NCI-H446 treated with DMSO at 0.1 percent for 48 hours (cell line): ENCODE results near the gene MYO1E.

ENCODE experiments used
- DNase-seq: peaks from one replicate; lab custom pipeline; 2025; lab: John Stamatoyannopoulos, UW

The MYO1E gene

DNA sequence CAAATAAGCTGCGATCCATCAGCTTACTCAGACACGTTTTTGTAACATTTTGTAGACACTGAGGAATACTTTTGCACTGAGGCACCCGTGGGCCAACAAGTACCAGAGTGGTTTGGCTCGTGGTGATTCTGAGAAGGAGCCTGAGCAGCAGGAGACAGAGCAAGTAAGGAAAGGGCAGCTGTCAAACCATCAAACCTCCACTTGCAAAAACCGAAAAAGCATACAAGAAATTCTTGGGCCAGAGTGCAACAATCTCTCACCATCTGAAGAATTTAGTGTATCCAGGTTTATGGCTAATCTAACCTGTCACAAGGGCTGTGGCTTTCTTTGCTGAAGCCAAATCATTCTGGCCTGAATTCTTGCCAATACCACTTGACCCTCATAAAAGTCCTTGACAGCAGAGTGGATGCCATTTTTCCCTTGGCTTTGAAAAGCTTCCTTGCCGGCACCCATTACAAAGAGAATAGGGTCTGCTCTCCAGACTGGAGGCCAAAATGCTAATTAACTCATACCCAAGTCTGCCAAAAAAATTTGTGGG lies 56.7 kb downstream of the MYO1E start:
- DNase-seq: peak; percentile 3

DNA sequence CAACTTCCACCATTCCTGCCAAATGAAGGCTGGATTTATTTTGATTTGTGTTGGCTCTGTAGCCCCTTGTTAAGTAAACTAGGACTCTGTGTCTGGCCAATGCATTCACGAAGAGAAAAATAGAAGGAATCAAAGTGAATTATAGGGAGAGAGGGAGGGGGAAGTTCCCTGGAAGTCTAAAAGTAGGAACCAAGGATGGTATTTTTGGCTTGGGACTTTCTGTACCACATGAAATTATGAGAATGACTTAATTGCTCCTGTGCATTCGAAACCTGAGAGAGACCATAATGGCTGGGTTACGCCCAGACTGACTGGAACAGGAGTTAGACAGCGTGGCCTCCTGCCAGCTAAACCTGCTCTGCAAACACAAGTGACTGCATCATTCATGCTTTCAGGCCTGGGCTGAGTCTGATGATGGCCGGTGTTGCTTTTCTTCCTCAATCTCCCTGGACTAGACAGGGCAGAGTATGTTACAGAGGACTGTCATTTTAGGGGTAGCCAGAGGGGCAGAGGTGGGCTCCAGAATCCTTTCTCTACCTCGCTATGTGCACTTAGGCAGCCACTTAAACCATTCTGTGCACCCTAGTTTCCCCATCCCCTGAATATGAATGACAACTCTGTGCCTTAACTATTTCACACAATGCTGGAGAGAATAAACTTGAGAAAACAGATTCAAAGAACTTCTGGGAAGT lies 58.9 kb downstream of the MYO1E start:
- DNase-seq: no peak

DNA sequence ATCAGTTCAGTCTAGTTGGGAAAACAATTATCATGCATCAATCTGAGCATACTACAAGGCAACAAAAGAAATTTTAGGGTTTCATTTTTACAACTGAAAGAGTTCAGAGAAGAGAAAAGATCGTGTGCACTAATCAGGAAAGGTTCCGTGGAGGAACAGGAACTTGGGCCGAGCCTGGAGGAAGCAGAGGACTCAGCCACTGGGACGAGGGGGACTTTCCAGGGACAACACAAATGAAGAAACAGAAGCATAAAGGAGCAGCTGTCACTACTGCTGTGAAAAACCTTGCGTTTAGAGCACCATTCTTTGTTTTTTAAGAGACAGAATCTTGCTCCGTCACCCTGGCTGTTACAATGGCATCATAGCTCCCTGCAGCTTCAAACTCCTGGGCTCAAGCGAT lies 60.5 kb downstream of the MYO1E start:
- no peak for DNase-seq

DNA sequence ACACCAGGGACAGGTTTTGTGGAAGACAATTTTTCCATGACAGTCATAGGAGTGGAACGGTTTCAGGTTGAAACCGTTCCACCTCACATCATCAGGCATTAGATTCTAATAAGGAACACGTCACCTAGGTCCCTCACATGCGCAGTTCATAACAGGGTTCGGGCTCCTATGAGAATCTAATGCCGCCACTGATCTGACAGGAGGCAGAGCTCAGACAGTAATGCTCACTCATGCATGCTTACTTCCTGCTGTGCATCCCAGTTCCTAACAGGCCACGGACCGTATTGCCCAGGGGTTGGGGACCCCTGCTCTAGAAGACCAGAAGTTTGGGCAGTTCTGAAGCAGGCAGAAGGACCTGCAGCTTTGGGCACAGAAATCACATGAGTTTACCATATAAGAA lies 61.5 kb downstream of the MYO1E start:
- no peak for DNase-seq

DNA sequence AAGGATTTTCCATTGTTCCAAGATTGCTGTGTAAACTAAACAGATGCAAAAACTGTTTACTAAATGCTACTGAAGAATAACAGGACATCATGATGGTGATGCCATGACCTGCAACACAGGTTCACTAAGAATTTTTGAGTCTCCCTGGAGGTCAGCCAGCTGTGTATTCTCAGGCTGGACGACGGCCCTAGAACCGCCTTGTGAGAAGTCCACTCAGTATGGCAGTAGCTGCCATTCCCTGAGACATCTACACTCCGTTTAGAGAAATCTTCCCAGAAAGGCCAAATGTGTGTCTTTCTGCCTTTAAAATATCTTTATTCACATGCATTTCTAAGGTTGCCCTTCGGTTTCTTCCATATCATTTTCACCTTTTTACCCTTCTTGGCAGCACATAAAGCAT lies 63.3 kb downstream of the MYO1E start:
- DNase-seq: no peak

DNA sequence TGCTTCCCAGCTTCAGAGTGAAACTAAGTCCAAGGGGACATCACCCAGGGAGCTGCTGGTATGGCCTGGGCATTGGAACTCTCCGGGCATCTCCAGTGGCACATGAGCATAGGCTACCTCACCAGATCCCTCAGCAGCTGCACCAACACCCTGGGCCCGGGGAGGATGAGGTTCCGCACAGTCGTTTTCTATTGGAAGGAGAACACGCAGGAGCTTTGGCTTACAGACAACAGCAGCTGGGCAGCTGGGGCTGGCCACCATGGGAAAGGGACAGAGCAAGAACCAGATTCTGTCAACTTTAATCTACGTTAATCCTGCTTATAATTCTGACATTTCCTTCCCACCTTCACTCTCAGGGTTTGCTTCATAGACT lies 65.5 kb downstream of the MYO1E start:
- DNase-seq: no peak

DNA sequence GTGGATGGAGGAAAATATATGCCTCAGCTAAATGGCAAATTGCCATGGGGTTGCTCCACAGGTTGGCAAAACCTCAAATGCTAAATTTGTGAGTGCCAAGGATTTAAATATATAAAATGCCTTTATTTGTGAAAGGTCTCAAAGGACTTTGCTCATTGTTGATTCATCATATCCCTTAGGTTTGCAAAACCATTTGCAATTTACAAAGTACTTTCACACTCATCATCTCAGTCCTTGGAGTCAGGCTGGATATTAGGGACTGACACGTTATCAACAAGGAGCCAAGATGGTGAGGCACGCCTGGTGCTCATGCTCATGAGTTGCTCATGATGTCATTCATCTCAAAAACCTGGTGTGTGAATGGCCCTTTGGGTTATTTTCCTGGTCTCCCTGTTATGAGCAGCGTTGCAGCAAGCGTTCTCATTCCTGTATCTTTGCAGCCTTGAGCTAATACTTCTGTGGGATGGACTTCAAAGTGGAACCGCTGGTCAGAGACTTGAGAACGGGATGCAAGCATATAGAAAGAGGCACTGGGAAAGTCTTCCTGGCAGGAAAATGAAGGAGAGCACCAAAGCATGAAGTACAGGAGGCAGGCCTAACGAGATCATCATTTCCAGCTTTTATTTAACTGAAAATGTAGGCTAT lies 66.0 kb downstream of the MYO1E start:
- no peak for DNase-seq

DNA sequence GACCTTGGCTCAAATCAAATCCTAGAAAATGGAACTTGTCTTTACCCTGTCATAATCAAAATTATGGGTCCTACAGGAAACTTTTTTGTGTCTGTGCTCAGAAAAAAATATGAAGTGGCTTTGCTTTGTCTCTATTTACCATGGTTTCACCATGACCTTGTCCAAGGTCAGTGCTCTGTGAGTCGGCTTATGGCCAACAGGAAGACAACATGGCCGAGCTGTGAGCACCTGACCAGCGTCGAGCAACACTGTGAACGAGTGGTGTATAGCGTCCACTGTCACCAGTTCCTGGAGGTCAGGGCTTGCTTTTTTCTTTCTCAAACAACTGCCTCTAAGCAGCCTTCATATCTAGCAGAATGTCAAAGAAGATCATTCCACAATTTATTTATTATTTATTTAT lies 67.9 kb downstream of the MYO1E start:
- DNase-seq: no peak

DNA sequence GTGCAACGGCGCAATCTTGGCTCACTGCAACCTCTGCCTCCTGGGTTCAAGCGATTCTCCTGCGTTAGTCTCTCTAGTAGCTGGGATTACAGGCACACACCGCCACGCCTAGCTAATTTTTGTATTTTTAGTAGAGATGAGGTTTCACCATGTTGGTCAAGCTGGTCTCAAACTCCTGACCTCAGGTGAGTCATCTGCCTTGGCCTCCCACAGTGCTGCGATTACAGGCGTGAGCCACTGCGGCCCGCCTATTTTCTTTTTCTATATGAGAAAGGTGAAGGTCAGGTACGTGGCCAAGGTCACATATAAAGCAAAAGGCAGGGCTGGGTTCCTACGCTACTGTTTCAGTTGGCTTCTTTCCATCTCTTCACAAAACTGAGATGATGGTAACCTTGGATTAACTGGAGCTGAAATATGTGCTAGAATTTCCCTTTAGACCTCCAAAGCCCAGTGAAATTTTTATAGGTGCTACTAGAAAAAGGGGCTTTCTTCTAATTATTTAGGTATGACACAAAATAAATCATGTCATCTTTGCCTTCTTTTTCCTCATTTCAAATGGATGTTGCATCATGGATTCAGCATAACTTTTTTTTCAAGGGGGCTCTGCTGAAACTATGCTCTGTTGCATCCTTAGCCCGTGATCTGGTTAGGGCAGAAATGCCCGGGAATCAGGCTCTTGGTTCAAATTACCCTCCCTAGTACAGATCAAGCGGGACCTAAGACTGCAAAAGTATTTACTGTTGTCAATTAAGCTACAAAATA lies 68.5 kb downstream of the MYO1E start:
- no peak for DNase-seq

DNA sequence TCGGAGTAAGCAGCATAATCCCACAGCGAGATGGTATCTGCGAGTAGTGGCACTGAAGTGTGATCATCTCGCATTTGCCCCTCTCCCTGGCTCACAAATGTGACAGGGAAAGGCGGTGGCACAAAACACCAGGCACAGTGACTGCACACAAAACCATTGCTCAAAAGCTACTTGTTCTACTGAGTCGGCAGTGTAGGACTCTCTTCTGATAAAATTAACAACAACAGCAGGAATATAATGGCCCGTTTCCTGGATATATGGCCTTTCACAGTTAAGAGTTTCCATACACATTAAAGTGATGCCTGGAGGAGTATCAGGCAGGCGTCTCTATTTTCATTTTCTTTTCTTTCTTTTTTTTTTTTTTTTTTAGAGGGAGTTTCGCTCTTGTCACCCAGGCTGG lies 69.0 kb downstream of the MYO1E start:
- no peak for DNase-seq

DNA sequence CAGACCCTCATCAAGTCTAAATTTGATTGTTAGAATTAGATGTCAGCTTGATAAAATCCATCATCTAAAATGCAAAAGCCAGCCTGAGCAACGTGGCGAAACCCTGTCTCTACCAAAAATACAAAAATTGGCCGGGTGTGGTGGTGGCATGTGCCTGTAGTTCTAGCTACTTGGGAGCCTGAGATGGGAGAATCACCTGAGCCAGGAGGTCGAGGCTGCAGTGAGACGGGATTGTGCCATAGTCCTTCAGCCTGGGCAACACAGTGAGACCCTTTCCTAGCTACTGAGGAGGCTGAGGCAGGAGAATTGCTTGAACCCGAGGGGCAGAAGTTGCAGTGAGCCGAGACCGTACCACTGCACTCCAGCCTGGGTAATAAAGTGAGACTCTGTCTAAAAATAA lies 69.5 kb downstream of the MYO1E start:
- DNase-seq: no peak

DNA sequence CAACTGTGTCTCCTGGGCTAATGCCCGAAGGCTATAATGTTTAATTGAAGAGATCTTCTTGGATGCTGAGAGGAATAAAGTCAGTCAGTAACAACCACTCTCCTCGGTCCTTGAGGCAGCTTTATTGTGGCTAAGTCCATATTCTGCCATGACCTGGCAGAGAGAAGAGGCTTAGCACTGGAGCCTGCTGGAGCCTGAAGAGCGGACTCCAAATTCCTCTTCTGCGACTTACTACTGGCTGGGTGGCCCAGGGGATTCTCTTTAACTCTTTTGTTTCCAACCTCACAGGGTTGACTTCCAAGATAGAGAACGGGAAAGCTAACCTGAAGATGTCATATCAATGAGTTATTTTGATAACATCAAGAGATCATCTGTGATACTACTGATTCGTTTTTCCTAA lies 71.1 kb downstream of the MYO1E start:
- DNase-seq: no peak

DNA sequence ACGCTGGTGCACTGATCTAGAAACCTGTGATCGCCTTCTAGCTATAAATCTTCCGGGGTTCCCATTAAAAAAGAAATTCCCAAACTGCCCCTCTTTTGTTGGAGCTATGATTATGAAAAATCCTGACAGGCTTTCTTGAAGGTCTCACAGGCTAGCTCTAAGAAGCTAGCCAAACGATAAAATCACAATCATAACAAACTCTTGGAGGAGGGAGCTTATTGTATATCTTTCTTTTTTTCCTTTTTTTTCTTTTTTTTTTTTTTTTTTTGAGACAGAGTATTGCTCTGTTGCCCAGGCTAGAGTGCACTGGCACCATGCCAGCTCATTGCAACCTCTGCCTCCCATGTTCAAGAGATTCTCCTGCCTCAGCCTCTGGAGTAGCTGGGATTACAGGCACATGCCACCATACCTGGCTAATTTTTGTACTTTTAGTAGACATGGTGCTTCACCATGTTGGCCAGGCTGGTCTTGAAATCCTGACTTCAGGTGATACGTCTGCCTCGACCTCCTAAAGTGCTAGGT lies 72.0 kb downstream of the MYO1E start:
- no peak for DNase-seq

DNA sequence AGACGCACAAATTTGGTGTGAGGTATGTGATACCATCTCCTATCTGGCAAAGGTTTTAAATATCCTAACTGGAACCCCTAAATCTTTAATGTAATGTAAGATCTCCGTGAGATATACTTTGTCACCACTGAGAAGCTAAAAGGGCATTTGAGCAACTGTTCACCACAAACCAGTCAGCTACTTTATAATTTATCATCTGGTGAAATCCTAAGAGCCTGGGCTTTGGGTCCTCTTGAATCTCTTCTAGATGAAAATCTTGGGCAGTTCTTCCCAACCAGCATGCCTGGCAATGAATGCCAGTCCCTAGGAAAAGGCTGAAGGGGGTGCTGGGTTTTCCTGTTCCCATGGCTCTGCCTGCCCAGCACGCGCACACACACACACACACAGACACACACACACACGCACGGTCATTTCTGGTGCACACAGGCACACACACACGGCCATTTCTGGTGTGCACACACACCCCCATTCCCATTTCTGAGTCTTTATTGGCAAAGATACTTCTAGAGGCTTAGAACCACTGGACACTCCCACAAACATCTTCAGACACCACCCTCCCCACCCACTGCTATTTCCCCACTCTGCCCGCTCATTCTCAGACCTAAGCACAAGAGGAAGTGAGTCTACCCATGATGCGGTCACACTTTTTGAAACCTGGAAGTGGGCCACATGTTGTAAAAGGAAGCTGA lies 72.6 kb downstream of the MYO1E start:
- DNase-seq: no peak

DNA sequence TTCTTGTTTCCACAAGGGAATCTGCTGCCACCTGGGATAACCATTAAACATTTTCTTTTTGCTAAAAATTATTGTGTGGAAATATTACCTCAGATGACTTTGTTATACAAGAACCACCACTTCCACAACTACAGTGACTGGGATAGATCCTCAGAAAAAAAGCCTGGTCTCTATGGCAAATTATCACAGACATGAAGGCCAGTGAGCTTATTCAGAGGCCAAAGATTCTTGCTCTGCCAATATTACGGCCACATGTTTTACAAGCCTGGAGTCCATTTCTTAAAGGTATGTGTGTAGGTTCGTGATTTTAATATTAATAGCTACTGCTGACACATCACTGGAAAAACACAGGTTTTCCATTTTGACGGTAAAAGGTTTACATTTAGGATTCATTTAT lies 73.8 kb downstream of the MYO1E start:
- DNase-seq: no peak

DNA sequence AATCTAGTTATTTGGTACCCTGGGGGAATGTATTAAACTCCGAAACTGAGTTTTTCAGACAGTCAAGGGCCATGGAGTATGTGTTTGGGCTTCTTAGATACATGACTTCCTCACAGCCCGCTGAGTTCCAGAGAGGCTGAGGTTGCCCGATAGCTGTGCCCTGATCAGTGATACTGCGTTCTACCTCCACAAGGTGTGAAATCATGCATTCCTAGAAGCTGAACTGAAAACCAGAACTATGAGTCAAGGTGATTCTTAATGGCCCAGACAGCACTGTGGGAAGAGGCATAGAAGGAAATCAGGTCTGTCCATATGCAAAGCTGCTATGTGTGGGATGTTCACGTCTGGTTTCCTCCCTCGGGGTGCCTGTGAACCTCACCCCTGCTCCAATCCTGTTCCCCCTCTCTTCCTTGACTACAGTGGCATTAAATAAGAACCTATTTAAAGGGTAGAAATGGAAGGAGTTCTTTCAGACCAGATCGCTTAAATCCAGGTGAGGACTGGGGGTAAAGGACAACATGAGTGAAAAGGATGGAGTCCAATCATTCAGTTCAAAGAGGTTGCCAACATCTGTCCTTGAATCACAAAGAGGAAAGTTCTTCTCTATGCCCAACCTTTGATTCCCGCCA lies 74.3 kb downstream of the MYO1E start:
- DNase-seq: no peak

DNA sequence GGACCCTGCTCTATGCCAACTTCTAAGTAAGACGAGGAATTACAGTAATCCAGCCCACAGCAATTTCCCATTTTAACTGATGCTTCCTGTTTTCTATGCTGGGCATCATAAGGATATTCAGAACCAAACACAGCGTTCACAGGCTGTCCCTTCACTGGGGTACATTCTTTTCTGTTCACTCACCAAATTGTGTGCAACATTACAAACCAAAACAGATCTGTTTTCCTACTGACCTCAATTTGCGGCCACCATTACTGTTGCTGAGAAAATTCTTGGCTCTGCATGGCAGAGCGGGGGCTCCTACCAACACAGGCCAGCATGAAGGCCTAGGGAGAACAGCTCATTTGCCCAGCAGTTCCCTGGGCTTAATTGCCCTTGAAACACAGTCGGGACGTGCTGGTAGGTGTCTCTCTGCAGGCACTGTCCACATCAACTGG lies 76.5 kb downstream of the MYO1E start:
- DNase-seq: no peak

DNA sequence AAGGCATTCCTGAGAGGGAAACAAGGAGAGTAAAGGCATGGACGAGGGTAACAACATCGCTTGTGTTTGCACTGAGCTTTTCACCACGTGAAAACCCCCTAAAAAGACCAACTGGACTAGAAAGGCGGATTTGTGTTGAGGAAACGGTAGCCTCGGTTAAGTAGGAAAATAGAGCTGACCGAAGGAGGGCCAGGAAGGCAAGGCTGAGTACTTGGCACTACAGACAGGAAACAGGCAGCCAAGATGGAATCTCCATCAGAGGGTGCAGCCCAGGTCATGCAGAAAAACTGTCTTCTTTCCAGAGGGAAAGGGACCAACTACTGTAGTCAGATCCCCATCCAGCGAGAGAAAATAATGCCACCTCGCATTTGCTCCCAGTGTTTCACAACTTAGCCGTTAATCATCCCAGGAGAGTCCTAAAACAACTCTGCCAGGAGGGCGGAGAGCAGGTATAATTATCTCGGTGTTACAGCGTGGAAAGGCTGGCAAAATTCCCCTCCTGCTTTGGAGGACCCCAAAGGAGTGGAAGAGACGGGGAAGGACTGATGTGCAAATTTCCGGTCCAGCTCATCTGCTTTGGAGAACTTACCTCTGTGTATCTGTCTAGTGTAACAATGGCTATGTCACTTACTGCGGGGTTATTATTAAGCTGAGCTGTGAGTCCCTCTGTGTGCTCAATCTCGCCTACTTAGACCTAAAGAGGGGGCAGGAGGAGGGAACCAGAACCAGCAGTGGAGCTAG lies 77.2 kb downstream of the MYO1E start:
- no peak for DNase-seq

DNA sequence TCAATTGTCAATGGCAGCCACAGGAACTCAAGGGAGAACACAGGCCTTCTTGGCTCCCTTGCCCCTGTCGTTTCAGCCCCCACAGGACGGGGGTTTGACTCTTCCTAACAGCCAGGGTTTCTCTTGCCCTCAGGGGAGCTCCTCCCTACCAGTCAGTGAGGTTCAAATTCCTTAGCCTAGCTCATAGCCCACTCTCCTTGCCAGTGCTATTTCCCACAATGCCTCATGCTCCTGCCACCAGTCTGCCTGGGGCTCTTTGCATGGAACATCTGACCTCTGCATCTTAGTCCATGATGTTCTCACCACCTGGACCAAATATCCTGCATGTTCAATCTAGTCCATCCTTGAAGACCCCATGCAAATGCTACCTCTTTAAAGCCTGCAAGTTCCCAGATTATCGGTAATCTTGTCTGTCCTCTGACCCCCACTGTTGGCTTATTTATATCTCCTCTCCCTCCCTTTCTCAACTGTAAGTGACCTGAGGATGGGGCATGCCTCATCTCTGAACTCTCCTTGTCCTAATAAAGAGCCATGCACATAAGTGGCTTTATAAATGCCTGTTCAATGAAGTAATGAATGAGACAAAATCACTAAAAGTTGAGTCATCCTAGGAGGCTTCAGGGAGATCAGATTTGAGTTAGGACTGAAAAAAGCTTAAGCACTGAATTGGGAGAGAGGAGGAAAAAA lies 78.0 kb downstream of the MYO1E start:
- no peak for DNase-seq

DNA sequence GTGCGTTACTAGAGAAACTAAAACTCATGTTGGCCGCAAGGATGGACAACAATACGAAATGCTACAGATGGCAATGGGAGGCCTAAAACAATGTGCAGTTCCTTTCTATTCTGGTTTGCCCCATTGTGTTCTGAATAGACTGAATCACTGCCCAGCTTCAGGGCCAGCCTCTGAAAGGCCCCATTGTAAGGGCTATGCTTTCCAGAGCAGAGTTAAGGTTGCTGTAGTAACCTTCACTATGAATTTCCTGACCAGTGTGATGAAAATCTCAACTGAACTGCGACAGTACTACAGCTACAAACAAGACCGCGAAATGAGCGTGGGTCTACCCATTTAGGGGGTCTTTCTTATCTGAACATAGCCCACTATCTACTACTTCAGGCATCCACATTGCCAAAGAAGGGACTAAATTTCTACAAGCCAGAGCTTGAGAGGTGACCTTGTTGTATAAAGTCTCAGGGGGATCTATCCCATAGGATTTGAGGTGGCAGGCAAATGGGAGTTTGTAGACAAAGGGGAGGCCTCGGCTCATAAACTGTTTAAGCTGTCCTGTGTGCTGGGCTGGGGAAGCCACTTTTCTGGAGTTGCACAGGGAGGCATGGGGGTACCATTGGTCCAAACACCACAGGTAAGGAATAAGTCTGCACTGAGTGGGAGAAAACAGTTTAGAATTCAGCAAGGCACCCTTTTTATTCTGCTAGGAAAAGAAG lies 80.1 kb downstream of the MYO1E start:
- no peak for DNase-seq
